H1 (cell line): ENCODE data around the gene METRN. TPM values are rescaled to one million over a fixed set of nuclear protein-coding genes. Genes with fewer than 3 reads are reported as not detected.

Experiments used
- CTCF ChIA-PET: fragments of 300-600 bp; sonication (Branson Sonifier 250); formaldehyde crosslinking; loops from one replicate; lab custom pipeline; 2021; ENCODE audit not compliant: partially characterized antibody; lab: Charles Lee
- POLR2A ChIA-PET: fragments of 300-600 bp; sonication (Branson Sonifier 250); formaldehyde crosslinking; loops from one replicate; lab custom pipeline; 2021; ENCODE audit warnings: inconsistent platforms; ENCODE audit not compliant: partially characterized antibody; lab: Charles Lee
- DNase-seq, 2 experiments: peaks; one replicate each; pipeline versions ENCODE4 v3.0.0 to v3.0.0-alpha.2; 2010 to 2022; ENCODE audit warnings: low spot score in 2 of 2, low read depth in 1 of 2, mixed read lengths in 1 of 2
- FAIRE-seq: peaks from 2 replicates; lab custom pipeline; 2011; peaks lifted over from hg19 to GRCh38; lab: Jason Lieb, UNC
- H2AFZ ChIP-seq: 2 replicates; pipeline ENCODE4 v1.8.1; 2012; ENCODE audit warnings: low read length, inconsistent platforms
- H2AK5ac ChIP-seq: 2 replicates; pipeline ENCODE4 v1.6.1; 2013; ENCODE audit warnings: low read depth, low read length
- H2BK120ac ChIP-seq: replicated peaks from 2 replicates; pipeline ENCODE3; 2013; ENCODE audit warnings: low read depth, low read length, inconsistent platforms
- H2BK12ac ChIP-seq: 2 replicates; pipeline ENCODE4 v1.6.1; 2013; ENCODE audit warnings: low read depth, low read length
- H2BK15ac ChIP-seq: 2 replicates; pipeline ENCODE4 v1.6.1; 2013; ENCODE audit warnings: low read length
- H2BK20ac ChIP-seq: 2 replicates; pipeline ENCODE4 v1.6.1; 2013; ENCODE audit warnings: low read length
- H2BK5ac ChIP-seq: 2 replicates; pipeline ENCODE4 v1.6.1; 2013; ENCODE audit warnings: low read depth, low read length
- H3K14ac ChIP-seq: 2 replicates; pipeline ENCODE4 v1.6.1; 2013; ENCODE audit warnings: inconsistent platforms; ENCODE audit not compliant: insufficient read length
- H3K18ac ChIP-seq: 2 replicates; pipeline ENCODE4 v1.6.1; 2013; ENCODE audit warnings: low read length; ENCODE audit errors: extremely low read depth
- H3K23ac ChIP-seq: 2 replicates; pipeline ENCODE4 v1.6.1; 2013; ENCODE audit warnings: inconsistent platforms; ENCODE audit not compliant: insufficient read length
- H3K23me2 ChIP-seq: 2 replicates; pipeline ENCODE4 v1.6.1; 2013; ENCODE audit warnings: low read depth, low read length
- H3K27ac ChIP-seq: 2 replicates; pipeline ENCODE4 v1.6.1; 2011; ENCODE audit warnings: low read depth, low read length, inconsistent platforms
- H3K27me3 ChIP-seq, 4 experiments: replicated peaks in 1 of 4; 1 replicate in 1 of 4; 2 replicates in 3 of 4; pipeline versions ENCODE4 v1.6.1 to v1.8.1; 2011 to 2013; ENCODE audit warnings: low read length in 3 of 4, mild to moderate bottlenecking in 3 of 4, inconsistent platforms in 2 of 4, mixed read lengths in 2 of 4, moderate library complexity in 1 of 4; ENCODE audit not compliant: control insufficient read depth in 3 of 4, insufficient read depth in 3 of 4; ENCODE audit errors: extremely low read depth in 1 of 4
- H3K36me3 ChIP-seq, 4 experiments: 2 replicates each; pipeline versions ENCODE4 v1.6.1 to v1.8.1; 2011 to 2013; ENCODE audit warnings: mild to moderate bottlenecking in 4 of 4, low read length in 3 of 4, moderate library complexity in 2 of 4, control low read depth in 1 of 4, inconsistent platforms in 1 of 4; ENCODE audit not compliant: insufficient read depth in 4 of 4, control insufficient read depth in 2 of 4
- H3K4ac ChIP-seq: replicated peaks from 2 replicates; pipeline ENCODE3; 2013; ENCODE audit warnings: low read length, low read depth, mixed read lengths, inconsistent platforms; ENCODE audit not compliant: insufficient read length
- H3K4me1 ChIP-seq, 4 experiments: replicated peaks in 1 of 4; 1 replicate in 1 of 4; 2 replicates in 3 of 4; pipeline versions ENCODE4 v1.6.1 to v1.8.1; 2011 to 2013; ENCODE audit warnings: low read length in 3 of 4, inconsistent platforms in 2 of 4, mixed read lengths in 1 of 4; ENCODE audit not compliant: insufficient read depth in 4 of 4, control insufficient read depth in 3 of 4
- H3K4me2 ChIP-seq, 2 experiments: 2 replicates each; pipeline versions ENCODE4 v1.6.1 to v1.8.1; 2011 to 2013; ENCODE audit warnings: low read depth in 2 of 2, low read length in 2 of 2, control low read depth in 1 of 2, inconsistent platforms in 1 of 2, mild to moderate bottlenecking in 1 of 2; ENCODE audit not compliant: insufficient read depth in 1 of 2
- H3K4me3 ChIP-seq, 4 experiments: fragments of 200-600, 300-600 bp in 1 of 4; sonication (generic), shearing (Covaris generic), sonication (Bioruptor Twin) in 1 of 4; 2 replicates each; pipeline versions ENCODE4 v1.5.1 to v1.8.1; 2011 to 2016; ENCODE audit warnings: low read length in 4 of 4, low read depth in 3 of 4, control low read depth in 2 of 4, inconsistent platforms in 2 of 4, mild to moderate bottlenecking in 2 of 4, mixed read lengths in 1 of 4, moderate library complexity in 1 of 4; ENCODE audit not compliant: insufficient read depth in 2 of 4; ENCODE audit errors: extremely low read depth in 1 of 4
- H3K56ac ChIP-seq: replicated peaks from 2 replicates; pipeline ENCODE3; 2013; ENCODE audit warnings: low read depth, mild to moderate bottlenecking, mixed read lengths, low read length, inconsistent platforms; ENCODE audit not compliant: insufficient read length
- H3K79me1 ChIP-seq: 2 replicates; pipeline ENCODE4 v1.6.1; 2013; ENCODE audit warnings: low read depth, low read length, control low read depth
- H3K79me2 ChIP-seq, 2 experiments: 2 replicates each; pipeline versions ENCODE4 v1.6.1 to v1.8.1; 2012 to 2013; ENCODE audit warnings: low read length in 2 of 2, mild to moderate bottlenecking in 2 of 2, inconsistent platforms in 1 of 2; ENCODE audit not compliant: insufficient read depth in 2 of 2, control insufficient read depth in 1 of 2
- H3K9ac ChIP-seq, 4 experiments: replicated peaks in 1 of 4; 1 replicate in 1 of 4; 2 replicates in 3 of 4; pipeline versions ENCODE4 v1.6.1 to v1.8.1; 2011 to 2013; ENCODE audit warnings: low read depth in 3 of 4, low read length in 3 of 4, control low read depth in 2 of 4, mild to moderate bottlenecking in 2 of 4, moderate library complexity in 2 of 4, inconsistent platforms in 1 of 4; ENCODE audit errors: extremely low read depth in 1 of 4
- H3K9me3 ChIP-seq, 2 experiments: 2 replicates each; pipeline versions ENCODE4 v1.6.1 to v1.8.1; 2012 to 2013; ENCODE audit warnings: mild to moderate bottlenecking in 2 of 2, moderate library complexity in 2 of 2, control low read depth in 1 of 2, inconsistent platforms in 1 of 2, low read depth in 1 of 2, low read length in 1 of 2, mixed read lengths in 1 of 2; ENCODE audit not compliant: insufficient read depth in 2 of 2
- H4K20me1 ChIP-seq, 2 experiments: replicated peaks in 1 of 2; 2 replicates each; pipeline versions ENCODE3 to v1.8.1; 2011 to 2013; ENCODE audit warnings: inconsistent platforms in 2 of 2, low read length in 2 of 2, mild to moderate bottlenecking in 1 of 2; ENCODE audit not compliant: insufficient read depth in 2 of 2, control insufficient read depth in 1 of 2
- H4K5ac ChIP-seq: 2 replicates; pipeline ENCODE4 v1.6.1; 2013; ENCODE audit warnings: low read length, low read depth, mixed read lengths, inconsistent platforms; ENCODE audit not compliant: insufficient read length
- H4K8ac ChIP-seq: 2 replicates; pipeline ENCODE4 v1.8.0; 2013; ENCODE audit warnings: mild to moderate bottlenecking, moderate library complexity, low read length, inconsistent platforms; ENCODE audit not compliant: insufficient read depth; ENCODE audit errors: extremely low read depth
- H4K91ac ChIP-seq: replicated peaks from 2 replicates; pipeline ENCODE3; 2013; ENCODE audit warnings: low read length, mixed read lengths, inconsistent platforms; ENCODE audit not compliant: insufficient read length
- BACH1 ChIP-seq: IDR thresholded peaks from 2 replicates; pipeline ENCODE4 v1.6.1; 2012; ENCODE audit warnings: low read length, improper control_type of control experiment
- CBX5 ChIP-seq: fragments of 300-800, 300-1000 bp; sonication (generic); IDR thresholded peaks from 2 replicates; pipeline ENCODE4 v1.7.1; 2016; ENCODE audit warnings: antibody characterized with exemption, low read length, low read depth
- EGR1 ChIP-seq: IDR thresholded peaks from 2 replicates; pipeline ENCODE4 v1.6.1; 2011; ENCODE audit warnings: low read depth, low read length, borderline replicate concordance
- EP300 ChIP-seq, 2 experiments: IDR thresholded peaks; 1 replicate in 1 of 2; 2 replicates in 1 of 2; pipeline ENCODE4 v1.6.1; 2011 to 2012; ENCODE audit warnings: low read depth in 2 of 2, low read length in 2 of 2, mild to moderate bottlenecking in 2 of 2, borderline replicate concordance in 1 of 2, inconsistent platforms in 1 of 2, moderate library complexity in 1 of 2
- FOSL1 ChIP-seq: IDR thresholded peaks from 2 replicates; pipeline ENCODE4 v1.6.1; 2011; ENCODE audit warnings: mild to moderate bottlenecking, low read depth, low read length, moderate library complexity; ENCODE audit not compliant: insufficient read depth
- KDM4A ChIP-seq: IDR thresholded peaks from one replicate; pipeline ENCODE4 v1.7.1; 2012; ENCODE audit warnings: low read depth, mild to moderate bottlenecking, moderate library complexity, low read length, inconsistent platforms; ENCODE audit not compliant: severe bottlenecking
- SP2 ChIP-seq: IDR thresholded peaks from 2 replicates; pipeline ENCODE4 v1.6.1; 2012; ENCODE audit warnings: mild to moderate bottlenecking, low read length, inconsistent platforms
- WGBS, 2 experiments: shearing (Covaris generic) in 1 of 2; methylation state at CpG; one replicate each; pipeline versions ENCODE4 v1.1.6 to v1.1.7; 2013 to 2015; ENCODE audit warnings: low lambda C conversion rate in 2 of 2, mixed read lengths in 2 of 2, inconsistent platforms in 1 of 2, low coverage in 1 of 2, missing lambda C conversion rate in 1 of 2; ENCODE audit not compliant: insufficient replicate concordance in 2 of 2, insufficient coverage in 1 of 2, insufficient read length in 1 of 2; ENCODE audit errors: extremely low coverage in 1 of 2, missing lambda C conversion rate in 1 of 2; 5-methylcytosine and 5-hydroxymethylcytosine counted together
- polyA plus RNA-seq, 7 experiments: library from polyadenylated mRNA; depleted of rRNA in 3 of 7; stranded (reverse) in 5 of 7; unstranded in 2 of 7; fragments of >200 nt in 5 of 7; fragments of 200-250 nt in 2 of 7; gene quantifications; 1 replicate in 5 of 7; 2 replicates in 1 of 7; 4 replicates in 1 of 7; pipeline versions ENCODE4 v1.2.1 to v1.2.3, GENCODE V29; 2011 to 2013; ENCODE audit warnings: missing spikeins in 2 of 7, mixed read lengths in 2 of 7
- total RNA-seq: library from RNA; stranded (reverse); fragmentation: NEBNext Ultra II Directional; extraction: Animal tissue kit (Norgen Biotek cat#: 25700); gene quantifications from 2 replicates; pipeline ENCODE4 v1.2.1, GENCODE V29; 2021

METRN gene
- total and polyA plus RNA-seq, 2 of the 8 experiments (the other 6 are each of a cell fraction or from before 2014, with no cell fraction given) = 18.7 to 25.8 TPM

- Histone ChIP-seq H3K9ac (no peak overlapping the region), H3K4me2 (peak overlapping the region; percentile 76 to 83), H3K4ac (peak overlapping the region; percentile 85), H3K36me3 (peaks cover 0 to 6% (median 0%) of the 10 kb centered on the region in 4 experiments; a peak in 1 of 8 replicates), H3K23ac (no peak overlapping the region), H3K27me3 (peaks cover 0 to 28% (median 12%) of the 10 kb centered on the region in 4 experiments; a peak in 4 of 7 replicates), H4K5ac (no peak overlapping the region), H3K4me3 (peak overlapping the region; percentile 75 to 77 (median 76)), H3K27ac (no peak overlapping the region), H2BK20ac (no peak overlapping the region), H2BK15ac (no peak overlapping the region; the same call in 1 of the 2 replicates), H3K79me2 (no peaks in the 10 kb centered on the region), H3K79me1 (no peaks in the 10 kb centered on the region), H4K8ac (no peak overlapping the region), H3K18ac (no peak overlapping the region), H2BK5ac (0 out of 2 replicates have a peak overlapping the region, but pooled peaks have one; percentile 95), H3K23me2 (peaks cover 16% of the 10 kb centered on the region; the same call in 1 of the 2 replicates), H2AFZ (no peak overlapping the region), H2BK12ac (0 out of 2 replicates have a peak overlapping the region, but pooled peaks have one; percentile 23), H2BK120ac (no peak overlapping the region), H3K9me3 (no peaks in the 10 kb centered on the region; a peak in 1 of 4 replicates), H3K4me1 (peaks cover 0 to 27% (median 17%) of the 10 kb centered on the region in 4 experiments; a peak in 5 of 7 replicates), H3K14ac (no peak overlapping the region), H4K91ac (peak overlapping the region; percentile 77), H4K20me1 (peaks cover 6 to 19% of the 10 kb centered on the region in 2 experiments), H2AK5ac (no peak overlapping the region), H3K56ac (no peak overlapping the region)
- WGBS, 2 experiments = 33% methylated on average over 15 of the region's 16 CpGs; no CpG with 5 or more reads in 1 of the 2 experiments
- no peak for DNase-seq
- ChIA-PET POLR2A (interaction anchor here (0.6 to 23.0 kb wide), 24 partner anchors 3 to 149 kb away, joined by 3 to 353 read pairs (median 5); partner anchors contain the start of genes ANTKMT, CCDC78, CHTF18 and CIAO3), CTCF (interaction anchor here (0.7 to 35.8 kb wide), 9 partner anchors 3 to 328 kb away, joined by 3 to 977 read pairs (median 6); partner anchors contain the start of genes ANTKMT, CCDC78, CHTF18 and CIAO3)
- no peak for FAIRE-seq
- TF ChIP-seq CBX5 (no peak), FOSL1 (no peak), KDM4A (no peak), EP300 (IDR thresholded peaks at IDR 0.05; ENCODE audit: borderline replicate concordance in 1 of 2, low read depth in 2 of 2, low read length in 2 of 2) (no peak), SP2 (no peak), EGR1 (no peak), BACH1 (0 out of 2 replicates have a peak, but pooled peaks have one; percentile 25)
Observed at GRCh38 chr16:719815-720446, 5.0 kb downstream of the METRN start.
